AG10803 (cell line): ENCODE measurements around the gene SLC46A1.

Experiments
- DNase-seq: peaks from one replicate; pipeline ENCODE4 v3.0.0; 2010; ENCODE audit warnings: low read depth
- H3K4me3 ChIP-seq: 2 replicates; pipeline ENCODE4 v1.5.1; 2011; ENCODE audit warnings: mild to moderate bottlenecking, low read length, control low read depth
- TF ChIP-seq, protein P1 (sequence below): conservative IDR thresholded peaks from 2 replicates; pipeline ENCODE4 v1.5.1; 2011; ENCODE audit warnings: mild to moderate bottlenecking, low read length, control low read depth, inconsistent platforms

Gene SLC46A1

DNA sequence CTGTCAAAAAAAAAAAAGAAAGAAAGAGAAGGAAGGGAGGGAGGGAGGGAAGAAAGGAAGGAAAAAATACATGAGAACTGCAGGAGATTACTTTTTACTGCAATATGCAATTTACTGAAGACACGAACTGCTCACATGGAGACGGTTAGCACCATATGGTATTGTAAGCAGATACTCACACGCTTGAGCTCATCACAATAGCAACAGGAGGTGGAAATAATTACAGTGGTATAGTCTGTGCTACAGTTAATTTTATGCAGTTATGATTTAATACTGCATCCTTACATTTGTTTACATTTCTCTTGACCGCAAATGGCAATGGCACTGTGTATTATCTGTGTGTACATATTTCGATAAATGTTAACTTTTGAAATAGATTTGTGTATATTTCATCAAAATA, 21.4 kb upstream of the SLC46A1 start:
- TF ChIP-seq, protein P1, sequence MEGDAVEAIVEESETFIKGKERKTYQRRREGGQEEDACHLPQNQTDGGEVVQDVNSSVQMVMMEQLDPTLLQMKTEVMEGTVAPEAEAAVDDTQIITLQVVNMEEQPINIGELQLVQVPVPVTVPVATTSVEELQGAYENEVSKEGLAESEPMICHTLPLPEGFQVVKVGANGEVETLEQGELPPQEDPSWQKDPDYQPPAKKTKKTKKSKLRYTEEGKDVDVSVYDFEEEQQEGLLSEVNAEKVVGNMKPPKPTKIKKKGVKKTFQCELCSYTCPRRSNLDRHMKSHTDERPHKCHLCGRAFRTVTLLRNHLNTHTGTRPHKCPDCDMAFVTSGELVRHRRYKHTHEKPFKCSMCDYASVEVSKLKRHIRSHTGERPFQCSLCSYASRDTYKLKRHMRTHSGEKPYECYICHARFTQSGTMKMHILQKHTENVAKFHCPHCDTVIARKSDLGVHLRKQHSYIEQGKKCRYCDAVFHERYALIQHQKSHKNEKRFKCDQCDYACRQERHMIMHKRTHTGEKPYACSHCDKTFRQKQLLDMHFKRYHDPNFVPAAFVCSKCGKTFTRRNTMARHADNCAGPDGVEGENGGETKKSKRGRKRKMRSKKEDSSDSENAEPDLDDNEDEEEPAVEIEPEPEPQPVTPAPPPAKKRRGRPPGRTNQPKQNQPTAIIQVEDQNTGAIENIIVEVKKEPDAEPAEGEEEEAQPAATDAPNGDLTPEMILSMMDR: no peak
- DNase-seq: peak; percentile 25
- H3K4me3 ChIP-seq: no peak overlapping the region

DNA sequence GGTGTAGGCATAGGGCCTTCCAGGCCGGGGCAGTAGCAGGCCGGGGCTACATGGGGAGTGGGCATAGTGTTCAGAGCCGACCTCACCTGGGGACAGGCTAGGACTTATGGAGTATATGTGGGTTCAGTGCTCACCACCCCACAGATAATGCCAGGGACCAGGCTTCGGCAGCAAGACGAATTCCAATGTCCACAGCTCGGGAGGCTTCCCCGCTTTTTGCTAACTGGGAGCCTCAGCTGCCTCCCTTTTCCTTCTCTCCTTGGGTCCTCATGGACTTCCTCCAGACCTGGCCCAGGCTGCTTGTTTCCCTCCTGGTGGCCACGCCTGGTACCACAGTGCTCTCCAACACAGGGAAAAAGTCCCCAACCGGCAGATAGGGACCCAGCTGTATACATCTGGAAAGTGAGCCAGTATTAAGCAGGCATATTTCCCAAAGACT, 20.1 kb upstream of the SLC46A1 start:
- TF ChIP-seq, protein P1: peak; percentile 32
- DNase-seq: no peak
- H3K4me3 ChIP-seq: no peak overlapping the region

DNA sequence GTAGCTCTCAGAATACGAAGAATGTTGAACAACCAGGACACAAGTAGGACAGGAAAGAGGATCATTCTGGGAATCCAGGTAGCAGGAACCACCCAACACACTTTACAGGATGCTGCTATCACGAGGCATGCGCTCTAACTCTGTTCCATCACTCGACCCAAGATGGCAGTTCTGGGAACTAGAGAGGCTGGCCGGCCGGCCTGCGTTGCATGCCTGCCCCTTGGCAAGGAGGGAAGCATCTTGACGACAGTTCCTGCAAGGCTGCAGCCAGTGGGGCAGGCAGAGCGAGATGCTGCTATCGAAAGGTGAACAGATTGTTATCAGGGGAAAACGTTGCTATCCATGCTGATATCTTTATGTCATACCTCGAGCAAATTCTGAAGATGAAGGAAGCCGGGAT, 19.2 kb upstream of the SLC46A1 start:
- no peak overlapping the region for H3K4me3 ChIP-seq
- TF ChIP-seq, protein P1: no peak
- DNase-seq: no peak

DNA sequence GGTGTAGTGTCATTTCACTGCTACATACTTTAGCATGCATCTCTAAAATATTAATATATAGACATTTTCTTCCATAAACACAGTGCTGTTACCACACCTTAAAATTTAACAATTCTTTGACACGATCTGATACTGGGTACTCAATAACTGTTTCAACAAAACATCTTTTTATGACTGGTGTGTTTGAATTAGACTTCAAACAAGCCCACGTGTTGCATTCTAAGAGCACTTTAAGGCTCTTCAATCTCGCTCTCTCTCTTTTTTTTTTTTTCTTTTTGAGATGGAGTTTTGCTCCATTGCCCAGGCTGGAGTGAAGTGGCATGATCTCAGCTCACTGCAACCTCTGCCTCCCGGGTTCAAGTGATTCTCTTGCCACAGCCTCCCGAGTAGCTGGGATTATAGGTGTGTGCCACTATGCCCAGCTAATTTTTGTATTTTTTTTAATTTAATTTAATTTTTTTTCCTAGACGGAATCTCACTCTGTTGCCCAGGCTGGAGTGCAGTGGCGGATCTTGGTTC, 15.8 kb upstream of the SLC46A1 start:
- TF ChIP-seq, protein P1: no peak
- no peak overlapping the region for H3K4me3 ChIP-seq
- no peak for DNase-seq

DNA sequence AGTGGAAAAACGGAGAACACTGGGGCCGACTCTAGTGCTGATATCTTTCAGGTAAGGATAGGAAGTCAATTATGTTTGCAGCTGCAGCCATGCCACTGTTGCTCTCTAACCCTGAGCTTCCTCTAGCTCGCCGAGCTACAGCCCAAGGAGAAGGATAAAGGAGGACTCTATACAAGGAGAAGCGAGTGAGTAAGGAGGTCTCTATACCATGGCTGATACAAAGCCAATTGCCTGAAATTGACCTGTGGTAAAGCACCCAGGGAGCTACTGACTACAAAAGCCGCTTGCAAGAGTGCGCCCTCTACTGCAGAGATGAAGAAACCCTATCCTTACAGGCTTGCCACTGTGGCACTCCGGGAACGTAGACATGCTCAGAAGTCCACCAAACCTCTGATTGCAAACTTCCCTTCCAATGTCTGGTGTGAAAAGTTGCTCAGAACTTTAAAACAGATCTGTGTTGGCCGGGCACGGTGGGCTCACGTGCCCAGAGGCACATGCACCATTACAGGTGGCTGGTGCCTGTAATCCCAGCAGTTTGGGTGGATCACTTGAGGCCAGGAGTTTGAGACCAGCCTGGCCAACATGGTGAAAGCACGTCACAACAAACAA, 10.8 kb upstream of the SLC46A1 start:
- DNase-seq: peak; percentile 68
- TF ChIP-seq, protein P1: peak; percentile 87
- no peak overlapping the region for H3K4me3 ChIP-seq

DNA sequence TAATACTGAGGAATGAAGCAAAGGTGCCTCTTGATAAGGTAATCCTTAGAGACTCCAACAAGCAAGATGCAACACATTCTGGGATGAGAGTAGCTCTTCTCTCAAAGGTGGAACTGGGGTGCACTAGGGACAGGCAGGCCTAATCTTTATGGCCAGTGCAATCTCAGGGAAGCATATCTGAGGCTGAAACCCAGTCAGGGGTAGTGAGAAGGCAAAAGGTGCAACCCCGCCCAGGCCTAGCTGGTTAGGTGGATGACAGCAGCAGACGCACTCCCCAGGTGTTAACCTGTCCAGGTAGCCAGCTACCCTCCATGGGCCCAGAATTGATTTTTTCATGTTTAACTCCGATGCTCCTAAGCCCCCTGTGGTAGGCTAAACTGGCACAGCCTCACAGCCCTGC, 9.9 kb upstream of the SLC46A1 start:
- no peak overlapping the region for H3K4me3 ChIP-seq
- no peak for DNase-seq
- TF ChIP-seq, protein P1: no peak

DNA sequence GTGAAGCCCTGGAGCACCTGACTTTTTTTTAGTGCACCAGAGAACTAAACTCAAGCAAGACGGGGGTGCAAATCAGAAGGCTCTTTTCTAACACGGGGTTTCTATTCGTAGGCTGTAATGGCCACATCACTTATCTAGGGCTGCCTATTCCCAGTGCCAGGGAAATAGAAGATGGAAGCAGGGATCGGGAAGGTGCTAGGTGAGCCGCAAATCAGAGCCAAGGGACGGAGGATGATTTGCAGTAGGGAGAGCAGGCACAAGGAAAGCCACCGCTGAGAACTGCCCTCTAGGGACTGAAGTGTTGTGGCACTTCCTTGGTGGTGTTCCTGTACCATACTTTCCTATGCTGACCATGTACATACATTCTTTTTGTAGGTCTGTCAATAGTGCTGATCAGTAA, 7.8 kb upstream of the SLC46A1 start:
- no peak overlapping the region for H3K4me3 ChIP-seq
- TF ChIP-seq, protein P1: no peak
- DNase-seq: no peak
